Neural cell (in vitro differentiated cells): ENCODE measurements around the gene CDK15. TPM values are rescaled to one million over a fixed set of nuclear protein-coding genes. Genes with fewer than 3 reads are reported as not detected.

Experiments used
- H2AFZ ChIP-seq: fragments of 200-600, 300-800 bp; sonication (generic), shearing (Covaris generic); 2 replicates; pipeline ENCODE4 v1.6.0; 2014; ENCODE audit warnings: low read depth, mild to moderate bottlenecking, antibody characterized with exemption, low read length, moderate library complexity
- H3F3A ChIP-seq: fragments of 200-600 bp; shearing (Covaris generic); 2 replicates; pipeline ENCODE4 v1.6.1; 2016; ENCODE audit warnings: mild to moderate bottlenecking, moderate library complexity, mixed read lengths, antibody characterized with exemption, low read length; ENCODE audit not compliant: insufficient read depth, poor library complexity, severe bottlenecking
- H3K27ac ChIP-seq: fragments of 200-600, 300-800 bp; sonication (generic), shearing (Covaris generic); 2 replicates; pipeline ENCODE4 v1.5.1; 2014; ENCODE audit warnings: mild to moderate bottlenecking, low read length, moderate library complexity
- H3K27me3 ChIP-seq: fragments of 300-800, 200-600 bp; sonication (generic), shearing (Covaris generic); 2 replicates; pipeline ENCODE4 v1.6.0; 2014; ENCODE audit warnings: mild to moderate bottlenecking, low read depth, low read length, moderate library complexity; ENCODE audit not compliant: insufficient read depth
- H3K36me3 ChIP-seq: fragments of 300-800, 200-600 bp; sonication (generic), shearing (Covaris generic); 2 replicates; pipeline ENCODE4 v1.5.1; 2014; ENCODE audit warnings: mild to moderate bottlenecking, antibody characterized with exemption, low read length, moderate library complexity; ENCODE audit not compliant: insufficient read depth
- H3K4me2 ChIP-seq: fragments of 300-800, 200-600 bp; sonication (generic), shearing (Covaris generic); 2 replicates; pipeline ENCODE4 v1.6.0; 2014; ENCODE audit warnings: mild to moderate bottlenecking, low read length
- H3K4me3 ChIP-seq: fragments of 300-800, 200-600 bp; sonication (generic), shearing (Covaris generic); 2 replicates; pipeline ENCODE4 v1.5.1; 2014; ENCODE audit warnings: mild to moderate bottlenecking, low read length, moderate library complexity
- H3K79me2 ChIP-seq: fragments of 200-600 bp; shearing (Covaris generic); replicated peaks from 2 replicates; pipeline ENCODE4 v1.6.0; 2014; ENCODE audit warnings: mild to moderate bottlenecking, low read length, moderate library complexity; ENCODE audit not compliant: insufficient read depth
- H3K9ac ChIP-seq: fragments of 300-800, 200-600 bp; sonication (generic), shearing (Covaris generic); 2 replicates; pipeline ENCODE4 v1.6.1; 2016; ENCODE audit warnings: mild to moderate bottlenecking, low read length, mixed read lengths
- H3K9me2 ChIP-seq: fragments of 200-600 bp; shearing (Covaris generic); 2 replicates; pipeline ENCODE4 v1.6.1; 2016; ENCODE audit warnings: mild to moderate bottlenecking, low read length, mixed read lengths; ENCODE audit not compliant: insufficient read depth
- H3K9me3 ChIP-seq: fragments of 200-600, 300-800 bp; sonication (generic), shearing (Covaris generic); 2 replicates; pipeline ENCODE4 v1.6.1; 2016; ENCODE audit warnings: mild to moderate bottlenecking, mixed run types, low read length, moderate library complexity, mixed read lengths
- H4K20me1 ChIP-seq: fragments of 200-600 bp; shearing (Covaris generic); 2 replicates; pipeline ENCODE4 v1.6.1; 2016; ENCODE audit warnings: mild to moderate bottlenecking, mixed run types; ENCODE audit not compliant: insufficient read depth
- CTCF ChIP-seq: fragments of 450-650 bp; IDR thresholded peaks from 2 replicates; pipeline ENCODE4 v1.5.1; 2014; ENCODE audit warnings: antibody characterized with exemption, mild to moderate bottlenecking, moderate library complexity; ENCODE audit not compliant: poor library complexity, severe bottlenecking
- EP300 ChIP-seq: fragments of 450-650 bp; conservative IDR thresholded peaks from 2 replicates; pipeline ENCODE4 v1.6.1; 2014; ENCODE audit warnings: antibody characterized with exemption, mild to moderate bottlenecking, moderate library complexity; ENCODE audit not compliant: poor library complexity, severe bottlenecking
- EZH2 ChIP-seq: fragments of 200-600, 300-800 bp; shearing (Covaris generic), sonication (generic); IDR thresholded peaks from 2 replicates; pipeline ENCODE4 v1.6.1; 2014; ENCODE audit warnings: antibody characterized with exemption, low read length, borderline replicate concordance, mild to moderate bottlenecking; ENCODE audit not compliant: insufficient read depth, poor library complexity, severe bottlenecking
- MXI1 ChIP-seq: fragments of 450-650 bp; conservative IDR thresholded peaks from 2 replicates; pipeline ENCODE4 v1.6.1; 2014; ENCODE audit warnings: antibody characterized with exemption, mild to moderate bottlenecking; ENCODE audit not compliant: poor library complexity, severe bottlenecking
- POLR2AphosphoS5 ChIP-seq: IDR thresholded peaks from 2 replicates; pipeline ENCODE4 v1.6.1; 2012
- RAD21 ChIP-seq: fragments of 450-650 bp; conservative IDR thresholded peaks from 2 replicates; pipeline ENCODE4 v1.6.1; 2014; ENCODE audit warnings: antibody characterized with exemption, mild to moderate bottlenecking, moderate library complexity
- REST ChIP-seq: IDR thresholded peaks from 2 replicates; pipeline ENCODE4 v1.6.1; 2012; ENCODE audit warnings: borderline replicate concordance
- SMC3 ChIP-seq: fragments of 450-650 bp; conservative IDR thresholded peaks from 2 replicates; pipeline ENCODE4 v1.6.1; 2014; ENCODE audit warnings: antibody characterized with exemption, mild to moderate bottlenecking, moderate library complexity; ENCODE audit not compliant: poor library complexity
- TAF1 ChIP-seq: IDR thresholded peaks from 2 replicates; pipeline ENCODE4 v1.6.1; 2012; ENCODE audit warnings: low read depth
- polyA plus RNA-seq: library from polyadenylated mRNA; depleted of rRNA; stranded (reverse); fragments of >200 nt; gene quantifications from 2 replicates; pipeline ENCODE4 v1.2.3, GENCODE V29; 2014

Gene CDK15
- polyA plus RNA-seq, 1 donor from 2014 or later: 0.09 TPM

GRCh38 chr2:201837824-201838431 lies 31.6 kb downstream of the CDK15 start:
- no peak overlapping the region for H3K9ac ChIP-seq
- H3K36me3 ChIP-seq: no peaks in the 10 kb centered on the region
- no peaks in the 10 kb centered on the region for H3K9me3 ChIP-seq
- no peaks in the 10 kb centered on the region for H3K27me3 ChIP-seq
- H3F3A ChIP-seq: no peaks in the 10 kb centered on the region
- H3K9me2 ChIP-seq: no peaks in the 10 kb centered on the region
- H3K27ac ChIP-seq: no peak overlapping the region
- no peak overlapping the region for H3K4me2 ChIP-seq
- no peaks in the 10 kb centered on the region for H3K79me2 ChIP-seq
- TF ChIP-seq TAF1: no peak
- no peak for TF ChIP-seq EP300
- TF ChIP-seq RAD21: no peak
- no peak for TF ChIP-seq CTCF
- TF ChIP-seq REST: no peak
- no peak for TF ChIP-seq MXI1
- no peak for TF ChIP-seq EZH2
- no peak for TF ChIP-seq POLR2AphosphoS5
- no peak for TF ChIP-seq SMC3
- H2AFZ ChIP-seq: no peak overlapping the region
- H3K4me3 ChIP-seq: no peak overlapping the region
- no peaks in the 10 kb centered on the region for H4K20me1 ChIP-seq

GRCh38 chr2:201839727-201840126 lies 33.4 kb downstream of the CDK15 start:
- no peak overlapping the region for H3K4me2 ChIP-seq
- H3K9ac ChIP-seq: no peak overlapping the region
- H3K9me2 ChIP-seq: no peaks in the 10 kb centered on the region
- H2AFZ ChIP-seq: no peak overlapping the region
- no peaks in the 10 kb centered on the region for H3K9me3 ChIP-seq
- no peaks in the 10 kb centered on the region for H3K27me3 ChIP-seq
- no peak overlapping the region for H3K4me3 ChIP-seq
- TF ChIP-seq POLR2AphosphoS5 (no peak), CTCF (no peak), EZH2 (no peak), EP300 (no peak), TAF1 (no peak), REST (no peak), RAD21 (no peak), MXI1 (no peak), SMC3 (no peak)
- H3K27ac ChIP-seq: no peak overlapping the region
- H4K20me1 ChIP-seq: no peaks in the 10 kb centered on the region
- H3F3A ChIP-seq: no peaks in the 10 kb centered on the region
- no peaks in the 10 kb centered on the region for H3K36me3 ChIP-seq
- H3K79me2 ChIP-seq: no peaks in the 10 kb centered on the region
